Body of pancreas (tissue), 4 donors: Measurements from ENCODE around the gene IL1R2. TPM values are rescaled to one million over a fixed set of nuclear protein-coding genes. Genes with fewer than 3 reads are reported as not detected.

Experiments used
- ATAC-seq: fragments of 150-250 bp; one replicate; pipeline ENCODE4 v1.9.1; 2016
- DNase-seq, 4 donors: peaks; one replicate each; pipeline ENCODE4 v3.0.0-alpha.2; 2019
- H3K27ac ChIP-seq, 4 donors: fragments of 200-600 bp; sonication (generic); 1 replicate in 3 of 4; 2 replicates in 1 of 4; pipeline versions ENCODE4 v1.5.1 to v1.6.1; 2016 to 2019; ENCODE audit warnings: mild to moderate bottlenecking in 1 of 4, mixed read lengths in 1 of 4, moderate library complexity in 1 of 4
- H3K27me3 ChIP-seq, 2 donors: fragments of 200-600 bp; sonication (generic); one replicate each; pipeline ENCODE4 v1.6.0; 2016; ENCODE audit warnings: mild to moderate bottlenecking in 1 of 2
- H3K36me3 ChIP-seq, 2 donors: fragments of 200-600 bp; sonication (generic); replicated peaks in 1 of 2; 2 replicates each; pipeline ENCODE4 v1.5.1; 2016; ENCODE audit warnings: low read depth in 2 of 2; ENCODE audit not compliant: insufficient read depth in 1 of 2
- H3K4me1 ChIP-seq: fragments of 200-600 bp; sonication (generic); one replicate; pipeline ENCODE4 v1.6.0; 2016
- H3K4me3 ChIP-seq, 2 donors: fragments of 200-600 bp; sonication (generic); 1 replicate in 1 of 2; 2 replicates in 1 of 2; pipeline ENCODE4 v1.5.1; 2016 to 2019
- H3K9me3 ChIP-seq, 3 donors: fragments of 200-600 bp; sonication (generic); 1 replicate in 2 of 3; 2 replicates in 1 of 3; pipeline ENCODE4 v1.5.1; 2016
- CTCF ChIP-seq, 7 experiments: fragments of 450-650 bp in 4 of 7; fragments of 200-600 bp in 3 of 7; sonication (generic) in 3 of 7; IDR thresholded peaks; one replicate each; pipeline ENCODE4 v1.5.1; 2016 to 2019; ENCODE audit warnings: antibody characterized with exemption in 7 of 7
- POLR2A ChIP-seq, 3 donors: fragments of 450-650 bp; IDR thresholded peaks; one replicate each; pipeline ENCODE4 v1.6.1; 2016; ENCODE audit warnings: antibody characterized with exemption in 3 of 3, mild to moderate bottlenecking in 2 of 3
- WGBS, 2 donors: methylation state at CpG; one replicate each; pipeline ENCODE4 v1.1.5; 2017; 5-methylcytosine and 5-hydroxymethylcytosine counted together
- intact Hi-C: fragments of 100-400 bp; cut with DNase I; formaldehyde crosslinking; loops from one replicate; pipeline ENCODE4 v1.15.1; 2023
- total RNA-seq, 2 donors: library from RNA; depleted of rRNA; stranded (reverse); fragments of >200 nt; gene quantifications; one replicate each; pipeline ENCODE4 v1.1.0, GENCODE V29; 2016

Gene IL1R2
- total RNA-seq, 2 donors from 2014 or later = 8.0 TPM; not detected in 1

- no peak for DNase-seq
- Histone ChIP-seq H3K9me3 (no peaks in the 10 kb centered on the region), H3K4me3 (no peak overlapping the region), H3K27me3 (no peaks in the 10 kb centered on the region), H3K36me3 (no peaks in the 10 kb centered on the region), H3K27ac (no peak overlapping the region), H3K4me1 (peaks cover 11% of the 10 kb centered on the region)
- intact Hi-C loops = no loop called here
- 81 to 94% methylated on average over 1 of the region's 1 CpG for WGBS, 2 donors
- no peak for TF ChIP-seq POLR2A (IDR thresholded peaks at IDR 0.05)
- TF ChIP-seq CTCF (IDR thresholded peaks at IDR 0.05) = no peak
- ATAC-seq = no peak
Measured at GRCh38 chr2:101970901-101971300, 20.9 kb upstream of the IL1R2 start.

- no peak for ATAC-seq
- Histone ChIP-seq H3K4me3 (no peak overlapping the region), H3K27ac (no peak overlapping the region), H3K9me3 (no peaks in the 10 kb centered on the region), H3K4me1 (peaks cover 11% of the 10 kb centered on the region), H3K36me3 (no peaks in the 10 kb centered on the region), H3K27me3 (no peaks in the 10 kb centered on the region)
- intact Hi-C loops = no loop called here
- TF ChIP-seq POLR2A (IDR thresholded peaks at IDR 0.05) (no peak), CTCF (IDR thresholded peaks at IDR 0.05) (no peak)
- no peak for DNase-seq
Measured at GRCh38 chr2:101971836-101972235, 19.9 kb upstream of the IL1R2 start.

GRCh38 chr2:101972621-101973434, 18.9 kb upstream of the IL1R2 start:
- H3K4me1 ChIP-seq = peaks cover 6% of the 10 kb centered on the region
- intact Hi-C loops = no loop called here
- ATAC-seq = peak; percentile 48
- peak overlapping the region in 1 of 4 donors; percentile 17 for H3K27ac ChIP-seq
- no peaks in the 10 kb centered on the region for H3K36me3 ChIP-seq
- peak in 1 of 4 donors; percentile 66 for DNase-seq
- H3K4me3 ChIP-seq = no peak overlapping the region
- no peaks in the 10 kb centered on the region for H3K27me3 ChIP-seq
- WGBS, 2 donors = 71 to 77% methylated on average over 7 of the region's 7 CpGs
- no peak for TF ChIP-seq POLR2A (IDR thresholded peaks at IDR 0.05)
- TF ChIP-seq CTCF (IDR thresholded peaks at IDR 0.05) = no peak
- no peaks in the 10 kb centered on the region for H3K9me3 ChIP-seq

GRCh38 chr2:101974663-101975062, 17.1 kb upstream of the IL1R2 start:
- Histone ChIP-seq H3K36me3 (no peaks in the 10 kb centered on the region), H3K27me3 (no peaks in the 10 kb centered on the region), H3K4me3 (no peak overlapping the region), H3K9me3 (no peaks in the 10 kb centered on the region), H3K4me1 (no peaks in the 10 kb centered on the region), H3K27ac (no peak overlapping the region)
- intact Hi-C loops = no loop called here
- 54 to 67% methylated on average over 7 to 8 of the region's 8 CpGs for WGBS, 2 donors
- no peak for DNase-seq
- no peak for ATAC-seq
- TF ChIP-seq POLR2A (IDR thresholded peaks at IDR 0.05) = no peak
- no peak for TF ChIP-seq CTCF (IDR thresholded peaks at IDR 0.05)
